Body of pancreas (tissue), 4 donors: ENCODE data around the gene CHCHD6.

Experiments
- POLR2A ChIP-seq, 3 donors: fragments of 450-650 bp; IDR thresholded peaks; one replicate each; pipeline ENCODE4 v1.6.1; 2016; ENCODE audit warnings: antibody characterized with exemption in 3 of 3, mild to moderate bottlenecking in 2 of 3
- TF ChIP-seq, protein P1 (sequence below), 7 experiments: fragments of 450-650 bp in 4 of 7; fragments of 200-600 bp in 3 of 7; sonication (generic) in 3 of 7; IDR thresholded peaks; one replicate each; pipeline ENCODE4 v1.5.1; 2016 to 2019; ENCODE audit warnings: antibody characterized with exemption in 7 of 7

DNA sequence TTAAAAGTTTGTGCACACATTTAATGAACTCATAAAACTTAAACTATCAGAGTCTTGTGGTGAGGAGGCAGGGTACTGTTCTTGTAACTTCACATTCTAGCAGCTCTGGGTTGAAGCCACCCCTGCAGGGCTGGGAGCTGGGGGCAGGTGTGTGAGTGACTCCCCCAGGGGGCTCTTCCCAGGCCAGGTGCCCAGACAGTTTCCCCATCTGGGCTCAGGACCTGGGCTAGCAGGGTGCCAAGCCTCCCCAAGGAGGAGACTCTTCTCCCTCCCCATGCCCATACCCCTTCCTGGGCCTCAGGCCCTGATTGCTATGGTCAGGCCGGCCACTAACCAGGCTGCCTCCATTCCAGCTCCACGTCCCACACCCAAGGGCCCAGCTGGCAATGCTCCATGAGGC lies 22.0 kb upstream of the CHCHD6 start:
- no peak for TF ChIP-seq POLR2A (IDR thresholded peaks at IDR 0.05)
- TF ChIP-seq, protein P1, sequence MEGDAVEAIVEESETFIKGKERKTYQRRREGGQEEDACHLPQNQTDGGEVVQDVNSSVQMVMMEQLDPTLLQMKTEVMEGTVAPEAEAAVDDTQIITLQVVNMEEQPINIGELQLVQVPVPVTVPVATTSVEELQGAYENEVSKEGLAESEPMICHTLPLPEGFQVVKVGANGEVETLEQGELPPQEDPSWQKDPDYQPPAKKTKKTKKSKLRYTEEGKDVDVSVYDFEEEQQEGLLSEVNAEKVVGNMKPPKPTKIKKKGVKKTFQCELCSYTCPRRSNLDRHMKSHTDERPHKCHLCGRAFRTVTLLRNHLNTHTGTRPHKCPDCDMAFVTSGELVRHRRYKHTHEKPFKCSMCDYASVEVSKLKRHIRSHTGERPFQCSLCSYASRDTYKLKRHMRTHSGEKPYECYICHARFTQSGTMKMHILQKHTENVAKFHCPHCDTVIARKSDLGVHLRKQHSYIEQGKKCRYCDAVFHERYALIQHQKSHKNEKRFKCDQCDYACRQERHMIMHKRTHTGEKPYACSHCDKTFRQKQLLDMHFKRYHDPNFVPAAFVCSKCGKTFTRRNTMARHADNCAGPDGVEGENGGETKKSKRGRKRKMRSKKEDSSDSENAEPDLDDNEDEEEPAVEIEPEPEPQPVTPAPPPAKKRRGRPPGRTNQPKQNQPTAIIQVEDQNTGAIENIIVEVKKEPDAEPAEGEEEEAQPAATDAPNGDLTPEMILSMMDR (IDR thresholded peaks at IDR 0.05), result no peak
